ENCODE data around the gene GNB2.
"Not testable (repeated sequence)": the region's sequence is repeated elsewhere in the genome, so short reads cannot be mapped to it uniquely, and the experiment has no call there.

GNB2 gene

GRCh38 chr7:100694098-100694745 lies 20.7 kb downstream of the GNB2 start, which contains the start of gene GIGYF1:
TSS of gene GIGYF1 (minus strand) at chr7:100694250. CDS start at chr7:100688238, 6,012 bp downstream.
- peak; percentile 55 for DNase-seq (ENCODE audit: low read depth in 2 of 2)

- DNase-seq (ENCODE audit: low read depth in 2 of 2): no peak
Observed at GRCh38 chr7:100696123-100696521, 22.6 kb downstream of the GNB2 start.

GRCh38 chr7:100699018-100699417 lies 25.5 kb downstream of the GNB2 start:
- no peak for DNase-seq (ENCODE audit: low read depth in 2 of 2)

- not testable (repeated sequence) for DNase-seq (ENCODE audit: low read depth in 2 of 2)
Observed at GRCh38 chr7:100701089-100701488, 27.5 kb downstream of the GNB2 start.

GRCh38 chr7:100705320-100705752 lies 31.8 kb downstream of the GNB2 start:
- peak; percentile 72 for DNase-seq (ENCODE audit: low read depth in 2 of 2)

- DNase-seq (ENCODE audit: low read depth in 2 of 2): peak; percentile 99
Observed at GRCh38 chr7:100705753-100706671, 32.5 kb downstream of the GNB2 start, which contains the start of gene POP7. TSS of gene POP7 (plus strand) at chr7:100706121. CDS start at chr7:100706831, 710 bp downstream.

- no peak for DNase-seq (ENCODE audit: low read depth in 2 of 2)
Observed at GRCh38 chr7:100706672-100707311, 33.3 kb downstream of the GNB2 start.

- no peak for DNase-seq (ENCODE audit: low read depth in 2 of 2)
Observed at GRCh38 chr7:100708395-100708794, 34.9 kb downstream of the GNB2 start.

GRCh38 chr7:100710452-100710851 lies 36.9 kb downstream of the GNB2 start:
- DNase-seq (ENCODE audit: low read depth in 2 of 2): no peak

- no peak for DNase-seq (ENCODE audit: low read depth in 2 of 2)
Observed at GRCh38 chr7:100711369-100711768, 37.8 kb downstream of the GNB2 start.

- no peak for DNase-seq (ENCODE audit: low read depth in 2 of 2)
Observed at GRCh38 chr7:100714725-100715124, 41.2 kb downstream of the GNB2 start.

- DNase-seq (ENCODE audit: low read depth in 2 of 2): not testable (repeated sequence)
Observed at GRCh38 chr7:100717073-100717472, 43.5 kb downstream of the GNB2 start.

GRCh38 chr7:100719523-100720278 lies 46.2 kb downstream of the GNB2 start:
- DNase-seq (ENCODE audit: low read depth in 2 of 2): no peak

GRCh38 chr7:100720279-100720670 lies 46.7 kb downstream of the GNB2 start, which contains the start of gene EPO:
TSS of gene EPO (plus strand) at chr7:100720468. CDS start at chr7:100720981, 513 bp downstream.
- no peak for DNase-seq (ENCODE audit: low read depth in 2 of 2)

GRCh38 chr7:100720671-100721504 lies 47.3 kb downstream of the GNB2 start:
- no peak for DNase-seq (ENCODE audit: low read depth in 2 of 2)

- no peak for DNase-seq (ENCODE audit: low read depth in 2 of 2)
Observed at GRCh38 chr7:100721505-100721812, 47.9 kb downstream of the GNB2 start.

GRCh38 chr7:100722480-100723212 lies 49.1 kb downstream of the GNB2 start:
- DNase-seq (ENCODE audit: low read depth in 2 of 2): no peak

- no peak for DNase-seq (ENCODE audit: low read depth in 2 of 2)
Observed at GRCh38 chr7:100723732-100724275, 50.3 kb downstream of the GNB2 start.

GRCh38 chr7:100724364-100724763 lies 50.8 kb downstream of the GNB2 start:
- not testable (repeated sequence) for DNase-seq (ENCODE audit: low read depth in 2 of 2)
